ENCODE measurements around the gene DYNC1I1.

DNA sequence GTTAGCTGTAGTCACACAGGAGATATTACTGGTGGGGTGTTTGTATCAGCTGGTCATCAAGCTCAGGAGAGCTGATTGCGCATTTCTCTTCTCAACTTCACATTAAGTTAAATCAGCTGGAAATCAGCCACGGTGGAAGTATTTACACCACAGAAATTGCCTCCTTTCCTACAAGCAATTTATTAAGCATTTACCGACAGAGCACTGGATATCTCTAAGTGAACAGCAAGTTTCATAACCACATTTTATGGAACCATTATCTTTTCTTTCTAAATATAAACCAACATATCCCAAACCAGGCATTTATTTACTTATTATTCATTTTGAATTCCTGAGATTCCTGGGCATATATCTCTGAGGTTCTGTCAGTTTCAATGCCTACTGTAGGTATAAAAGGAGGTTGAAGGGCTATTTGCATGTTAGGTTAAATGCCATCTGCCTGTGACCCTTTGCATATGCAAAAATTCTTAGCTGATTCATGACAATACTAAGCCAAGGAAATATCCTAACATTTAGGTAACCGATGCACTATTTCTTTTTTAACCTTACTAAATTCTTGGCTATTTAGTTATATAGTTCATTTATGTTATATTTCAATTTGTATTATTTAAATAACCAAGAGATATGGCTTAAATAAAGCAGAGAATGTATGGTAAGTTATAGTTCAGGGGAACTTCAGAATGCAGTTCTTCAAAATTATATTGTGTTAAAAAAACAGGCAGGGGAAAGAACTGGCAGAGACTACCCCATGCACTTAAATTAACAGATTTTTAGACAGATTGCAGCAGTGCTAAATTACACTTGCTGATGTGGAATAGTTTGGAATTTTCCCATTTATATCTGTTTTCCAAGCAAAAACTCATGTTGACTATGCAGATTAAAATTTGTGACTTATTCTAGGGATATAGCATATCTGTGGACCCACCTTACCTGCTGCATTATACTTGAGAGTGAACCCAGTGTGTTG is 56.8 kb downstream of the DYNC1I1 start:
- TF ChIP-seq EZH2 (IDR thresholded peaks at IDR 0.05; ENCODE audit: borderline replicate concordance, low read length), result no peak
- no peak for TF ChIP-seq CTCF (conservative IDR thresholded peaks at IDR 0.05 in 1 of 2, IDR thresholded peaks at IDR 0.05 in 1 of 2; ENCODE audit: extremely low read depth in 1 of 2, insufficient read depth in 1 of 2, low read depth in 1 of 2, low read length in 2 of 2)

Measured in mammary epithelial cell (primary cell).